WTC11 (cell line): Measurements from ENCODE around the gene PTPRCAP. TPM values are rescaled to one million over a fixed set of nuclear protein-coding genes. Genes with fewer than 3 reads are reported as not detected.

Experiments used
- ATAC-seq: fragments of 200-7000 bp; cut with Tn5 transposase; 2 replicates; pipeline ENCODE4 v1.10.0; 2021; ENCODE audit warnings: mild to moderate bottlenecking, moderate library complexity
- CTCF ChIA-PET: fragments of 300-600 bp; sonication (Branson Sonifier 250); formaldehyde crosslinking; loops from one replicate; lab custom pipeline; 2021; ENCODE audit warnings: antibody characterized with exemption; lab: Charles Lee
- POLR2A ChIA-PET: fragments of 350-600 bp; sonication (Branson Sonifier 250); formaldehyde crosslinking; loops from one replicate; lab custom pipeline; 2021; ENCODE audit warnings: antibody characterized with exemption; lab: Charles Lee
- DNase-seq: peaks from one replicate; pipeline ENCODE4 v3.0.0; 2021; ENCODE audit warnings: low spot score
- H3K27ac Mint-ChIP-seq: 2 replicates; pipeline ENCODE4 v1.8.0; 2021; ENCODE audit warnings: mixed read lengths
- H3K27me3 Mint-ChIP-seq: 2 replicates; pipeline ENCODE4 v1.8.0; 2021; ENCODE audit warnings: low read depth, mild to moderate bottlenecking, moderate library complexity, mixed read lengths
- H3K36me3 Mint-ChIP-seq: 2 replicates; pipeline ENCODE4 v1.8.0; 2021; ENCODE audit warnings: mixed read lengths
- H3K4me1 Mint-ChIP-seq: 2 replicates; pipeline ENCODE4 v1.8.0; 2022; ENCODE audit warnings: mixed read lengths
- H3K4me3 Mint-ChIP-seq: 2 replicates; pipeline ENCODE4 v1.8.0; 2021; ENCODE audit warnings: mild to moderate bottlenecking, moderate library complexity, mixed read lengths
- H3K9me3 Mint-ChIP-seq: 2 replicates; pipeline ENCODE4 v1.8.0; 2021; ENCODE audit warnings: mixed read lengths
- ARID4B ChIP-seq: sonication (generic); formaldehyde crosslinking; IDR thresholded peaks from 2 replicates; pipeline ENCODE4 v1.8.0; 2023; ENCODE audit warnings: missing genetic modification reagents, mild to moderate bottlenecking, borderline replicate concordance
- ATF3 ChIP-seq: sonication (generic); formaldehyde crosslinking; conservative IDR thresholded peaks from 2 replicates; pipeline ENCODE4 v1.8.1; 2022; ENCODE audit warnings: mild to moderate bottlenecking, missing genetic modification reagents
- E2F1 ChIP-seq: sonication (generic); formaldehyde crosslinking; IDR thresholded peaks from 2 replicates; pipeline ENCODE4 v1.8.0; 2022; ENCODE audit warnings: mild to moderate bottlenecking, missing genetic modification reagents
- ELF4 ChIP-seq: sonication (generic); formaldehyde crosslinking; IDR thresholded peaks from 2 replicates; pipeline ENCODE4 v1.8.1; 2022; ENCODE audit warnings: low read depth, mild to moderate bottlenecking, moderate library complexity, missing genetic modification reagents
- FOXK1 ChIP-seq: sonication (generic); formaldehyde crosslinking; IDR thresholded peaks from 2 replicates; pipeline ENCODE4 v1.8.0; 2022; ENCODE audit warnings: mild to moderate bottlenecking, moderate library complexity, missing genetic modification reagents
- HMGA2 ChIP-seq: fragments of 250-450 bp; sonication (Bioruptor Pico); IDR thresholded peaks from 2 replicates; pipeline ENCODE4 v1.4.0; 2021; ENCODE audit warnings: mild to moderate bottlenecking, moderate library complexity
- MLX ChIP-seq: sonication (generic); formaldehyde crosslinking; IDR thresholded peaks from 2 replicates; pipeline ENCODE4 v1.8.1; 2023; ENCODE audit warnings: mild to moderate bottlenecking, missing genetic modification reagents, moderate library complexity
- NFYB ChIP-seq: sonication (generic); formaldehyde crosslinking; conservative IDR thresholded peaks from 2 replicates; pipeline ENCODE4 v1.8.0; 2022; ENCODE audit warnings: low read depth, missing genetic modification reagents
- NR3C1 ChIP-seq: sonication (generic); formaldehyde crosslinking; conservative IDR thresholded peaks from 2 replicates; pipeline ENCODE4 v1.8.1; 2023; ENCODE audit warnings: low read depth, mild to moderate bottlenecking, missing genetic modification reagents
- PRDM15 ChIP-seq: sonication (generic); formaldehyde crosslinking; IDR thresholded peaks from 2 replicates; pipeline ENCODE4 v1.8.0; 2022; ENCODE audit warnings: missing genetic modification reagents
- RELA ChIP-seq: sonication (generic); formaldehyde crosslinking; IDR thresholded peaks from 2 replicates; pipeline ENCODE4 v1.8.1; 2022; ENCODE audit warnings: missing genetic modification reagents, mild to moderate bottlenecking, borderline replicate concordance
- TCF7 ChIP-seq: sonication (generic); formaldehyde crosslinking; IDR thresholded peaks from 2 replicates; pipeline ENCODE4 v1.8.0; 2022; ENCODE audit warnings: mild to moderate bottlenecking, low read depth, missing genetic modification reagents, moderate library complexity
- TEAD4 ChIP-seq: sonication (generic); formaldehyde crosslinking; IDR thresholded peaks from 2 replicates; pipeline ENCODE4 v1.8.0; 2022; ENCODE audit warnings: mild to moderate bottlenecking, missing genetic modification reagents
- TP53 ChIP-seq: sonication (generic); formaldehyde crosslinking; IDR thresholded peaks from 2 replicates; pipeline ENCODE4 v1.8.1; 2023; ENCODE audit warnings: mild to moderate bottlenecking, missing genetic modification reagents
- USF2 ChIP-seq: sonication (generic); formaldehyde crosslinking; IDR thresholded peaks from 2 replicates; pipeline ENCODE4 v1.8.1; 2023; ENCODE audit warnings: mild to moderate bottlenecking, missing genetic modification reagents, moderate library complexity
- ZBTB21 ChIP-seq: sonication (generic); formaldehyde crosslinking; IDR thresholded peaks from 2 replicates; pipeline ENCODE4 v1.8.1; 2023; ENCODE audit warnings: mild to moderate bottlenecking, missing genetic modification reagents, borderline replicate concordance
- ZNF138 ChIP-seq: sonication (generic); formaldehyde crosslinking; conservative IDR thresholded peaks from 2 replicates; pipeline ENCODE4 v1.8.1; 2022; ENCODE audit warnings: mild to moderate bottlenecking, moderate library complexity, missing genetic modification reagents
- ZNF219 ChIP-seq: sonication (generic); formaldehyde crosslinking; IDR thresholded peaks from 2 replicates; pipeline ENCODE4 v1.8.0; 2023; ENCODE audit warnings: missing genetic modification reagents, mild to moderate bottlenecking, borderline replicate concordance
- ZSCAN18 ChIP-seq: fragments of 250-450 bp; sonication (Bioruptor Pico); IDR thresholded peaks from 2 replicates; pipeline ENCODE4 v2.1.2; 2022; ENCODE audit warnings: mild to moderate bottlenecking, moderate library complexity
- total RNA-seq: library from RNA; stranded (reverse); gene quantifications from 3 replicates; pipeline ENCODE4 v1.2.3, GENCODE V29; 2021

PTPRCAP gene
- total RNA-seq, 1 experiment from 2014 or later: 3.6 TPM

- TF ChIP-seq ARID4B (CRISPR knock-in tag) (no peak), USF2 (no peak), TEAD4 (CRISPR knock-in tag) (no peak), TCF7 (CRISPR knock-in tag) (no peak)
- TF ChIP-seq, all 79 proteins: peak for 0
These were observed 46.6 kb upstream of the PTPRCAP start (continued) for GRCh38 chr11:67483831-67484665.

GRCh38 chr11:67482827-67483798 is 45.6 kb upstream of the PTPRCAP start, which contains the start of gene AIP:
Gene AIP (plus strand): TSS chr11:67483026. CDS start chr11:67483159, 133 bp downstream.
- Mint-ChIP-seq H3K27ac (peak within 1 kb of the TSS; percentile 73), H3K9me3 (no peaks in the 10 kb centered on the region), H3K4me1 (peaks cover 19% of the 10 kb centered on the region), H3K4me3 (peak within 1 kb of the TSS; percentile 75), H3K36me3 (peaks cover 7% of the 10 kb centered on the region; the same call in 1 of the 2 replicates), H3K27me3 (peaks cover 45% of the 10 kb centered on the region)
- ChIA-PET CTCF (interaction anchor here (0.7 to 1.4 kb wide), 6 partner anchors 10 to 165 kb away, joined by 3 to 14 read pairs (median 4); partner anchors contain the start of genes PPP1CA and RAD9A), POLR2A (interaction anchor here (0.8 to 1.0 kb wide), 3 partner anchors 15 to 82 kb away, joined by 3 to 6 read pairs (median 3); partner anchors contain the start of genes PPP1CA, RPS6KB2 and TMEM134)
- peak; percentile 94 for ATAC-seq
- DNase-seq: peak; percentile 98
- no peak for TF ChIP-seq NR3C1 (CRISPR knock-in tag)
- TF ChIP-seq RELA (CRISPR knock-in tag): peak; percentile 95
- TF ChIP-seq MLX: peak; percentile 94; the same call in 1 of the 2 replicates
- peak; percentile 91 for TF ChIP-seq ATF3 (CRISPR knock-in tag)
- peak; percentile 92 for TF ChIP-seq E2F1 (CRISPR knock-in tag)
- 0 out of 2 replicates have a peak, but pooled peaks have one; percentile 81 for TF ChIP-seq ELF4 (CRISPR knock-in tag)
- TF ChIP-seq ZSCAN18 (CRISPR knock-in tag): no peak
- peak; percentile 97 for TF ChIP-seq FOXK1 (CRISPR knock-in tag)
- peak; percentile 94 for TF ChIP-seq NFYB
- peak; percentile 73; the same call in 1 of the 2 replicates for TF ChIP-seq PRDM15
- peak; percentile 92; the same call in 1 of the 2 replicates for TF ChIP-seq ZBTB21 (CRISPR knock-in tag)
- TF ChIP-seq HMGA2 (CRISPR knock-in tag): no peak
- peak; percentile 96 for TF ChIP-seq TP53
- TF ChIP-seq ZNF138 (CRISPR knock-in tag): peak; percentile 92; the same call in 1 of the 2 replicates
- TF ChIP-seq ZNF219 (CRISPR knock-in tag): peak; percentile 94
